ENCODE measurements around the gene GDF3.

The GDF3 gene

GRCh38 chr12:7709969-7710675 lies 14.5 kb upstream of the GDF3 start:
- Histone ChIP-seq H2AFZ (ENCODE audit: low read depth, low read length, severe bottlenecking) (no peak overlapping the region), H3K27ac (ENCODE audit: low read depth, low read length) (no peak overlapping the region), H3K36me3 (ENCODE audit: low read length) (no peaks in the 10 kb centered on the region), H3K4me3 (ENCODE audit: insufficient read depth, low read length, poor library complexity, severe bottlenecking) (no peak overlapping the region), H3K9me2 (replicated peaks; ENCODE audit: insufficient read depth, low read length) (no peaks in the 10 kb centered on the region), H3K79me2 (ENCODE audit: insufficient read depth, low read length) (no peaks in the 10 kb centered on the region), H3K9me3 (ENCODE audit: insufficient read depth, low read length) (no peaks in the 10 kb centered on the region), H3K9ac (ENCODE audit: low read length) (no peak overlapping the region), H3F3A (ENCODE audit: insufficient read depth) (no peaks in the 10 kb centered on the region), H4K20me1 (ENCODE audit: low read depth, low read length) (no peaks in the 10 kb centered on the region), H3K27me3 (ENCODE audit: low read length) (no peaks in the 10 kb centered on the region), H3K4me2 (ENCODE audit: low read depth, low read length, poor library complexity, severe bottlenecking) (no peak overlapping the region)
- no peak for TF ChIP-seq EZH2phosphoT487 (conservative IDR thresholded peaks at IDR 0.05; ENCODE audit: low read length)
- TF ChIP-seq CTCF (IDR thresholded peaks at IDR 0.05; ENCODE audit: insufficient read depth, low read length, poor library complexity, severe bottlenecking), result no peak

GRCh38 chr12:7705846-7706245 lies 10.3 kb upstream of the GDF3 start:
- H3F3A ChIP-seq (ENCODE audit: insufficient read depth), result no peaks in the 10 kb centered on the region
- no peaks in the 10 kb centered on the region for H3K36me3 ChIP-seq (ENCODE audit: low read length)
- no peaks in the 10 kb centered on the region for H3K79me2 ChIP-seq (ENCODE audit: insufficient read depth, low read length)
- H3K9me3 ChIP-seq (ENCODE audit: insufficient read depth, low read length), result no peaks in the 10 kb centered on the region
- H3K27ac ChIP-seq (ENCODE audit: low read depth, low read length), result no peak overlapping the region
- no peaks in the 10 kb centered on the region for H3K27me3 ChIP-seq (ENCODE audit: low read length)
- H3K9ac ChIP-seq (ENCODE audit: low read length), result no peak overlapping the region
- H3K4me2 ChIP-seq (ENCODE audit: low read depth, low read length, poor library complexity, severe bottlenecking), result no peak overlapping the region
- no peak for TF ChIP-seq CTCF (IDR thresholded peaks at IDR 0.05; ENCODE audit: insufficient read depth, low read length, poor library complexity, severe bottlenecking)
- no peak for TF ChIP-seq EZH2phosphoT487 (conservative IDR thresholded peaks at IDR 0.05; ENCODE audit: low read length)
- no peak overlapping the region for H3K4me3 ChIP-seq (ENCODE audit: insufficient read depth, low read length, poor library complexity, severe bottlenecking)
- H2AFZ ChIP-seq (ENCODE audit: low read depth, low read length, severe bottlenecking), result no peak overlapping the region
- H4K20me1 ChIP-seq (ENCODE audit: low read depth, low read length), result no peaks in the 10 kb centered on the region
- H3K9me2 ChIP-seq (replicated peaks; ENCODE audit: insufficient read depth, low read length), result no peaks in the 10 kb centered on the region

- no peak for TF ChIP-seq CTCF (IDR thresholded peaks at IDR 0.05; ENCODE audit: insufficient read depth, low read length, poor library complexity, severe bottlenecking)
- no peak for TF ChIP-seq EZH2phosphoT487 (conservative IDR thresholded peaks at IDR 0.05; ENCODE audit: low read length)
- no peaks in the 10 kb centered on the region for H3K79me2 ChIP-seq (ENCODE audit: insufficient read depth, low read length)
- no peaks in the 10 kb centered on the region for H3K27me3 ChIP-seq (ENCODE audit: low read length)
- no peaks in the 10 kb centered on the region for H3K9me3 ChIP-seq (ENCODE audit: insufficient read depth, low read length)
- no peak overlapping the region for H3K4me3 ChIP-seq (ENCODE audit: insufficient read depth, low read length, poor library complexity, severe bottlenecking)
- no peak overlapping the region for H3K4me2 ChIP-seq (ENCODE audit: low read depth, low read length, poor library complexity, severe bottlenecking)
- no peaks in the 10 kb centered on the region for H3K9me2 ChIP-seq (replicated peaks; ENCODE audit: insufficient read depth, low read length)
- no peak overlapping the region for H2AFZ ChIP-seq (ENCODE audit: low read depth, low read length, severe bottlenecking)
- no peaks in the 10 kb centered on the region for H3K36me3 ChIP-seq (ENCODE audit: low read length)
- no peaks in the 10 kb centered on the region for H3F3A ChIP-seq (ENCODE audit: insufficient read depth)
- no peak overlapping the region for H3K9ac ChIP-seq (ENCODE audit: low read length)
- H4K20me1 ChIP-seq (ENCODE audit: low read depth, low read length), result no peaks in the 10 kb centered on the region
- H3K27ac ChIP-seq (ENCODE audit: low read depth, low read length), result no peak overlapping the region
Observed at GRCh38 chr12:7695237-7695560, 376 bp downstream of the GDF3 start.
